SK-N-SH treated with all-trans-retinoic acid at 6 μM for 48 hours (cell line): ENCODE measurements around the gene PPP1R12B.
"Not testable (repeated sequence)": the region's sequence is repeated elsewhere in the genome, so short reads cannot be mapped to it uniquely, and the experiment has no call there.

Experiments used
- ATAC-seq: fragments of 200-7000 bp; cut with Tn5 transposase; 3 replicates; pipeline ENCODE4 v1.9.1; 2020; ENCODE audit warnings: mild to moderate bottlenecking, moderate library complexity
- ARNTL ChIP-seq: fragments of 450-650 bp; formaldehyde crosslinking; IDR thresholded peaks from 2 replicates; pipeline ENCODE4 v1.5.0; 2020; ENCODE audit warnings: low read depth, mild to moderate bottlenecking, moderate library complexity, borderline replicate concordance
- CSDC2 ChIP-seq: fragments of 250-450 bp; sonication (Bioruptor Pico); IDR thresholded peaks from 2 replicates; pipeline ENCODE4 v1.5.0; 2020; ENCODE audit warnings: mild to moderate bottlenecking, moderate library complexity
- ESRRG ChIP-seq: fragments of 250-450 bp; sonication (Bioruptor Pico); IDR thresholded peaks from 2 replicates; pipeline ENCODE4 v1.6.1; 2021; ENCODE audit warnings: mild to moderate bottlenecking
- GLIS3 ChIP-seq: fragments of 250-450 bp; sonication (Bioruptor Pico); IDR thresholded peaks from 2 replicates; pipeline ENCODE4 v1.5.0; 2020; ENCODE audit warnings: mild to moderate bottlenecking, moderate library complexity
- ISL1 ChIP-seq: fragments of 250-450 bp; sonication (Bioruptor Pico); IDR thresholded peaks from 2 replicates; pipeline ENCODE4 v2.1.2; 2022; ENCODE audit warnings: mild to moderate bottlenecking, moderate library complexity
- RARB ChIP-seq: fragments of 250-450 bp; sonication (Bioruptor Pico); IDR thresholded peaks from 2 replicates; pipeline ENCODE4 v1.8.0; 2021; ENCODE audit warnings: mild to moderate bottlenecking, moderate library complexity
- SNAI2 ChIP-seq: fragments of 250-450 bp; sonication (Bioruptor Pico); IDR thresholded peaks from 2 replicates; pipeline ENCODE4 v1.5.0; 2020; ENCODE audit warnings: mild to moderate bottlenecking, moderate library complexity
- TCF4 ChIP-seq: fragments of 250-450 bp; sonication (Bioruptor Pico); IDR thresholded peaks from 2 replicates; pipeline ENCODE4 v1.8.0; 2021; ENCODE audit warnings: mild to moderate bottlenecking, moderate library complexity, borderline replicate concordance
- TOX ChIP-seq: fragments of 250-450 bp; sonication (Bioruptor Pico); IDR thresholded peaks from 2 replicates; pipeline ENCODE4 v1.8.0; 2021; ENCODE audit warnings: mild to moderate bottlenecking, moderate library complexity, borderline replicate concordance
- ZFP3 ChIP-seq: fragments of 250-450 bp; sonication (Bioruptor Pico); IDR thresholded peaks from 2 replicates; pipeline ENCODE4 v1.5.0; 2020; ENCODE audit warnings: mild to moderate bottlenecking, moderate library complexity
- ZFP30 ChIP-seq: fragments of 450-650 bp; formaldehyde crosslinking; IDR thresholded peaks from 2 replicates; pipeline ENCODE4 v1.5.0; 2022; ENCODE audit warnings: mild to moderate bottlenecking, moderate library complexity
- ZNF565 ChIP-seq: fragments of 450-650 bp; formaldehyde crosslinking; conservative IDR thresholded peaks from 2 replicates; pipeline ENCODE4 v1.5.0; 2020; ENCODE audit warnings: low read depth, mild to moderate bottlenecking, moderate library complexity
- TF ChIP-seq, protein P1 (sequence below): fragments of 250-450 bp; sonication (Bioruptor Pico); IDR thresholded peaks from 2 replicates; pipeline ENCODE4 v1.5.1; 2021; ENCODE audit warnings: mild to moderate bottlenecking, moderate library complexity
- TF ChIP-seq, protein P2 (sequence below): fragments of 250-450 bp; sonication (Bioruptor Pico); IDR thresholded peaks from 2 replicates; pipeline ENCODE4 v1.8.0; 2020; ENCODE audit warnings: mild to moderate bottlenecking, moderate library complexity, borderline replicate concordance
- TF ChIP-seq, protein P3 (sequence below): fragments of 250-450 bp; sonication (Bioruptor Pico); IDR thresholded peaks from 2 replicates; pipeline ENCODE4 v1.8.0; 2021; ENCODE audit warnings: low read depth, mild to moderate bottlenecking, moderate library complexity, borderline replicate concordance

The PPP1R12B gene

DNA sequence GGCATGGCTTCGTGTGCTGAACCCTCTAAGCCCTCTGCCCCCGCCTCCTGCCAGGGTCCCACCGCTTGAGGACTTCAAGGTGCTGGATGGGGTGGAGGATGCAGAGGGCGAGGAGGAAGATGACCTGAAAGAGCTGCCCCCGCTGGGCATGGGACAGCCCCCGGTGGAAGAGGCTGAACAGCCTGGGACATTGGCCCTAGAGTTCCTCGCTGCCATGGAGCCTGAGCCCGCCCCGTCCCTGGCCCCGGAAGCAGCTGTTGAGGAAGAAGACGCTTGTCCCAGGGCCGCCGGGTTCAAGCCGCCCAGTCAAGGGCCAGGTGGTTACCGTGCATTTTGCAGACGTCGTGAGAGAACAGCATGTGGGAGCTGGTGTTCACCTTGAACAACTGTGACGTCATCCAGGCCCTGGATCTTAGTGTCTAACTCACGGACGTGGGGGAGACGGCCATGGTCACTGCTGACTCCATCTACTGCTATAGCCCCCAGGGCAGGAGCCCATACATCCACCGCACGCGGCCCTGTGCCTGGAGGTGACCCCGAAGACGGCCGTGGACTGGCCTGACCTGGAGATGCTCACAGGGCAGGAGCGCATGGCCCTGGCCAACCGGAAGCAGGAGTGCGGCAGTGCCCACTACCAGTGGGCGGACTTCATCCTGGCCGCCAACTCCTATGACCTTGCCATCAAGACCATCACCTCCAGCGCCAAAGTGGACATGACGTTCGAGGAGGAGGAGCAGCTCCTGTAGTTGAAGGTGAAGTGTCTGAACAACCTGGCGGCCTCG is 90.1 kb downstream of the PPP1R12B start:
- TF ChIP-seq ZNF565, result no peak
- no peak for TF ChIP-seq SNAI2 (CRISPR knock-in tag)
- no peak for TF ChIP-seq ZFP3 (CRISPR knock-in tag)
- TF ChIP-seq, protein P1, sequence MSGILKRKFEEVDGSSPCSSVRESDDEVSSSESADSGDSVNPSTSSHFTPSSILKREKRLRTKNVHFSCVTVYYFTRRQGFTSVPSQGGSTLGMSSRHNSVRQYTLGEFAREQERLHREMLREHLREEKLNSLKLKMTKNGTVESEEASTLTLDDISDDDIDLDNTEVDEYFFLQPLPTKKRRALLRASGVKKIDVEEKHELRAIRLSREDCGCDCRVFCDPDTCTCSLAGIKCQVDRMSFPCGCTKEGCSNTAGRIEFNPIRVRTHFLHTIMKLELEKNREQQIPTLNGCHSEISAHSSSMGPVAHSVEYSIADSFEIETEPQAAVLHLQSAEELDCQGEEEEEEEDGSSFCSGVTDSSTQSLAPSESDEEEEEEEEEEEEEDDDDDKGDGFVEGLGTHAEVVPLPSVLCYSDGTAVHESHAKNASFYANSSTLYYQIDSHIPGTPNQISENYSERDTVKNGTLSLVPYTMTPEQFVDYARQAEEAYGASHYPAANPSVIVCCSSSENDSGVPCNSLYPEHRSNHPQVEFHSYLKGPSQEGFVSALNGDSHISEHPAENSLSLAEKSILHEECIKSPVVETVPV, result no peak
- TF ChIP-seq, protein P2, sequence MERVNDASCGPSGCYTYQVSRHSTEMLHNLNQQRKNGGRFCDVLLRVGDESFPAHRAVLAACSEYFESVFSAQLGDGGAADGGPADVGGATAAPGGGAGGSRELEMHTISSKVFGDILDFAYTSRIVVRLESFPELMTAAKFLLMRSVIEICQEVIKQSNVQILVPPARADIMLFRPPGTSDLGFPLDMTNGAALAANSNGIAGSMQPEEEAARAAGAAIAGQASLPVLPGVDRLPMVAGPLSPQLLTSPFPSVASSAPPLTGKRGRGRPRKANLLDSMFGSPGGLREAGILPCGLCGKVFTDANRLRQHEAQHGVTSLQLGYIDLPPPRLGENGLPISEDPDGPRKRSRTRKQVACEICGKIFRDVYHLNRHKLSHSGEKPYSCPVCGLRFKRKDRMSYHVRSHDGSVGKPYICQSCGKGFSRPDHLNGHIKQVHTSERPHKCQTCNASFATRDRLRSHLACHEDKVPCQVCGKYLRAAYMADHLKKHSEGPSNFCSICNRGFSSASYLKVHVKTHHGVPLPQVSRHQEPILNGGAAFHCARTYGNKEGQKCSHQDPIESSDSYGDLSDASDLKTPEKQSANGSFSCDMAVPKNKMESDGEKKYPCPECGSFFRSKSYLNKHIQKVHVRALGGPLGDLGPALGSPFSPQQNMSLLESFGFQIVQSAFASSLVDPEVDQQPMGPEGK, result no peak
- no peak for ATAC-seq

DNA sequence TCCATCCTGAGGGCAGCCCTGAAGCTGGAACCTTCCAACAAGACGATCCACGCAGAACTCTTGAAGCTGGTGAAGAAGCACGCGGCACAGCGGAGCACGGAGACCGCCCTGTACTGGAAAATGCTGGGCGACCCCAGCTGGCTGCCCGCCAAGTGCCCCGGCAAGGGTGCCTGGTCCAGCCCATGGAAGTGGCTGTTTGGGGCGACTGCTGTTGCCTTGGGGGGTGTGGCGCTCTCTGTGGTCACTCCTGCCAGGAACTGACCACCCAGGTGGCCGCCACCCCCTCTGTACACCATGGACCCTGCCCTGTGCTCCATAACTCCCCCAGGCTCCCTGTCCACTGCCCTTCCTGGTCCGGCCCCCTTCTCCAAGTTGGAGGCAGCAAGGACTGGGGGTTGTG is 90.8 kb downstream of the PPP1R12B start:
- no peak for TF ChIP-seq GLIS3 (CRISPR knock-in tag)
- no peak for TF ChIP-seq ARNTL
- TF ChIP-seq TOX, result no peak
- no peak for TF ChIP-seq ISL1 (CRISPR knock-in tag)
- no peak for TF ChIP-seq SNAI2 (CRISPR knock-in tag)
- no peak for TF ChIP-seq ESRRG
- TF ChIP-seq, protein P3, sequence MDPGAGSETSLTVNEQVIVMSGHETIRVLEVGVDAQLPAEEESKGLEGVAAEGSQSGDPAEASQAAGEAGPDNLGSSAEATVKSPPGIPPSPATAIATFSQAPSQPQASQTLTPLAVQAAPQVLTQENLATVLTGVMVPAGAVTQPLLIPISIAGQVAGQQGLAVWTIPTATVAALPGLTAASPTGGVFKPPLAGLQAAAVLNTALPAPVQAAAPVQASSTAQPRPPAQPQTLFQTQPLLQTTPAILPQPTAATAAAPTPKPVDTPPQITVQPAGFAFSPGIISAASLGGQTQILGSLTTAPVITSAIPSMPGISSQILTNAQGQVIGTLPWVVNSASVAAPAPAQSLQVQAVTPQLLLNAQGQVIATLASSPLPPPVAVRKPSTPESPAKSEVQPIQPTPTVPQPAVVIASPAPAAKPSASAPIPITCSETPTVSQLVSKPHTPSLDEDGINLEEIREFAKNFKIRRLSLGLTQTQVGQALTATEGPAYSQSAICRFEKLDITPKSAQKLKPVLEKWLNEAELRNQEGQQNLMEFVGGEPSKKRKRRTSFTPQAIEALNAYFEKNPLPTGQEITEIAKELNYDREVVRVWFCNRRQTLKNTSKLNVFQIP (CRISPR knock-in tag), result no peak
- TF ChIP-seq, protein P1, result no peak
- no peak for TF ChIP-seq CSDC2 (CRISPR knock-in tag)
- no peak for TF ChIP-seq TCF4 (CRISPR knock-in tag)
- TF ChIP-seq, protein P2, result no peak
- TF ChIP-seq ZFP3 (CRISPR knock-in tag), result no peak
- no peak for TF ChIP-seq ZNF565
- no peak for TF ChIP-seq ZFP30 (CRISPR knock-in tag)
- no peak for TF ChIP-seq RARB (CRISPR knock-in tag)
- no peak for ATAC-seq

DNA sequence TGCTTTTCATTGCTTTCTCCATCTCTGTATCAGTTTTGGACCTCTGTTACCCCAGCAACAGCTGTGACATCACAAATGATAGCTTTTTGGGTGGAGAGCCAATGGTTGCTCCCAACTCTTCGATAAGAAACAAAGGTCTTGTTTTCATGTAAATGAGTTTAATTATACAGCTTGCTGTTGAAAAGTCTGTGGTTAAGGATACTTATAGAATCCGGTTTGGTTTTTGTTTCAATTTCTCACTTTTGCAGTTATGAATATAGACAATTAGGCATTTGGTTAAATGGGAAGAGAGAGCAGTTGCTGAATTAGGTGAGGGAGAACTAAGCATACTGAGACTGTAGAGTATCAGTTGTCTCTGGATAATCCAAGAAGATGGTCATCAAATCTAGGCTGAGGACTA is 99.6 kb downstream of the PPP1R12B start:
- not testable (repeated sequence) for ATAC-seq

DNA sequence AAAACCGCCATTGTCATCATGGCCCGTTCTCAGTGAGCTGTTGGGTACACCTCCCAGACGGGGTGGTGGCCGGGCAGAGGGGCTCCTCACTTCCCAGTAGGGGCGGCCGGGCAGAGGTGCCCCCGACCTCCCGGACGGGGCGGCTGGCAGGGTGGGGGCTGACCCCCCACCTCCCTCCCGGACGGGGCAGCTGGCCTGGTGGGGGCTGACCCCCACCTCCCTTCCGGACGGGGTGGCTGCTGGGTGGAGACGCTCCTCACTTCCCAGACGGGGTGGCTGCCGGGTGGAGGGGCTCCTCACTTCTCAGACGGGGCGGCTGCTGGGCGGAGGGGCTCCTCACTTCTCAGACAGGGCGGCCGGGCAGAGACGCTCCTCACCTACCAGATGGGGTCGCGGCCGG is 103.1 kb downstream of the PPP1R12B start:
- not testable (repeated sequence) for ATAC-seq

DNA sequence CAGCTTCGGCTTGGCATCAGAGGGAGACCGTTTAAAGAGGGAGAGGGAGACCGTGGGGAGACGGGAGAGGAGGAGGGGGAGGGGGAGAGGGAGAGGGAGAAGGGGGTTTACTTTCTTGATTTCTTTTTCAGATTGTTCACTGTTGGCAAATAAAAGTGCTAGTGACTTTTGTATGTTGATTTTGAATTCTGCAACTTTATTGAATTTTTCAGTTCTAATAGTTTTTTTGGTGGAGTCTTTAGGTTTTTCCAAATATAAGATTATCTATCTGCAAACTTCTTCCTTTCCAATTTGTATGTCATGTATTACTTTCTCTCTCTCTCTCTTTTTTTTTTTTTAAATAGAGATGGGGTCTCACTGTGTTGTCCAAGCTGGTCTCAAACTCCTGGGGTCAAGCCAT is 104.0 kb downstream of the PPP1R12B start:
- no peak for ATAC-seq
- TF ChIP-seq ZNF565 (no peak), ZFP3 (CRISPR knock-in tag) (no peak)

DNA sequence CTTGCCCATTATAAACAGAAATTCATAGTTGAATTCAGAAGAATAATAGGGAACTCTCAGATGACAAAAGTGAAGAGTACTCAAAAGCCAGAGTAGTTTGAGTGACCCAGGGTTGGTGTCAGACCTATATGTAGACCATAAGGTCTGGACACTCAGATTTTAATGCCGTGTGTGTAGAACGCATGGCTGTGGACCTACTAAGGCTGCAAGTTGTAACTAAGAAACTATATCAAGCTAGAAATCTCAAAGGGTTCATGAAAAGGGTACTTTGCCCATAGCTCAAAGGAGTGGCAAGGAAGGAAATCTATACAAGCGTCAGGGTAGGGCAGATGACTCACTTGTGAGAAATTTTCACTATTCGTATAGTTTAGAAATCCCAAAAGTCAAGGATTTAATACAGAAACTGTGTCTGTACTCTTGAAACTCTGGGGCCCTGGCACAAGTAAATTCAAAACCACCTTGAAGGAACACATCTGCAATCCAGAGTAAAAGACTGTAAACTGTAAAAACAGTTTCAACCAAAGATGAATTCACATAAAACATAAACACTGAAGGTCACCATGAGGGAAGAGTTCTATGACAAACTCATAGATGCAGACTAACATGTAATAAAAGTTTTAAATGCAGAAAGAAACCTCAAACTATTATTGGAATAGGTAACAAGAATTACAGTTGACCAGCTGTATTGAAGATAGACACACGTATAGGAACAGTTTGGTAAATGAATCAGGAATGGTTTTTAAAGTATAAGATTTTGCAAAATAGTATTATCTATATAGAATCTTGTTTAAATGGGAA is 108.1 kb downstream of the PPP1R12B start:
- ATAC-seq, result peak; percentile 59

DNA sequence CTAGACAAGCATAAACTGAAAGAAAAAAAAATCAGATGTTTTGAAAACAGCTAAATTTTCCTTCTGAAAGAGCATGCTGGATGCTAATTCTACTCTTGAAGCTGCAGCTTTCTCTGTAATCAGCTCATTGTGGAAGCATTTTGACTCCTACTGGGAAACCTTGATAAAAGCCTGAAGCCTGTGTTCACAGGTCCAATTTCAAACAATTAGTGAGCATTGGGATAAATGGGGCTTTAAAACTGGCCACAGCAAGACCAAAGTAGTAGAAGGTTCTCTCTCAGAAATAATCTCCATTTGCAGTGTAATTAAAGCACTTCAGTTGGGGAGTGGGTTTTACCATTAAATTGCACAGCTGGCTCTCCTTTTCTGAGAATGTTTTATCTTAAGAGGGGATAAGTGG is 110.2 kb downstream of the PPP1R12B start:
- not testable (repeated sequence) for ATAC-seq

DNA sequence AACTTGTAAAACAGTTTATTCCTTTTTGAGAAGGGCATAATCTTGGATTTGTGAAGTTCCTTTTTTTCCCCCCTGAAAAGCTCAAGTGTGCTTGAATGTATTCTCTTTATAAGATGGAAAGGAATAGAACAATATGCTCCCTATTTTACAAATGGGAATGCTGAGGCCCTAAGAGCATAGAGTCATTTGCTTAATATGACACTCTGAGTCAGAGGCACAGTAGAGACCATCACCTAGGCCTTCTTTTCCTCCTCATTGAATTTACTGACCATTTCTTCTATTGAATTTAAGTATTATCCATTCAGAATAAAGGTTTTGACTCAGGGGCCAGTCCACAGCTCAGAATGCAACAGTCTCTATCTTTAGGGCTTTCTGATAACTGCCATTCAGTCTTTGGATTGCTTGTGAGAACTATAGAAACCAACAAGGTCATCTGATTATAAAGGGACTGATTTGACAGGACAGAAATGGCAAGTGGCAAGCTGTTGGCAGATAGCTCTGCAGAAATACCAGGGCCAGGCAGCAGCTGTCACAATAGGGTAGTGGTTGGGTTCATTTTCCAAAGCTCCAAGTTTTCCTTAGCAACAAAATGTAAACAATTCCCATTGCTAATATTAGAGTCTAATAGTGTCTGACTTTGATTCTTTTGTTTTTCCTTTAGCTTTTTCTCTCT is 111.1 kb downstream of the PPP1R12B start:
- peak; percentile 81 for ATAC-seq

DNA sequence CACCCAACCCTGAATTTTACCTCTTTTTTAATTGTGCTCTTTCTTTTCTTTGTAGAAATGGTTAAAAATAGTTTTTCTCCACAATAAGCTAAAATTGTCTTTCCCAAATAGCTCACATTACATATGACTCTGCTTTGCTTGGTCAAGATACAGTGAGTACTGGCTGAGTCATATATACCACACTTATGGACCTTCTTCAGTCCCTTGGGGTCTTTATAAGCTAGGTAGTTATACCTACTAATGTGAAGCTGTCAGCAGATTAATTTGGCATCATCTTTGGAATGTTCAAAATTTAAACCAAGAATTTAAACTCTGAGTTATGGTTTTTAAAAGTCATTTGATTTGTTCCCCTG is 111.6 kb downstream of the PPP1R12B start:
- ATAC-seq, result peak; percentile 87
